GM23338 (cell line): ENCODE results near the gene KIF5A. TPM values are rescaled to one million over a fixed set of nuclear protein-coding genes. Genes with fewer than 3 reads are reported as not detected.
A peak's percentile ranks its signal among the peaks of the same experiment; 100 is the strongest.

Source experiments
- ATAC-seq: fragments of 200-7000 bp; cut with Tn5 transposase; 3 replicates; pipeline ENCODE4 v1.9.1; 2020
- DNase-seq: peaks from one replicate; pipeline ENCODE4 v3.0.0-alpha.2; 2015; ENCODE audit warnings: low spot score
- H2AFZ ChIP-seq: fragments of 200-600 bp; sonication (generic); 2 replicates; pipeline ENCODE4 v1.8.0; 2016; ENCODE audit warnings: antibody characterized with exemption, mild to moderate bottlenecking, moderate library complexity
- H3F3A ChIP-seq: fragments of 200-600 bp; sonication (generic); replicated peaks from 2 replicates; pipeline ENCODE4 v1.8.0; 2017; ENCODE audit warnings: antibody characterized with exemption, mixed run types, low read depth
- H3K27ac ChIP-seq: fragments of 200-600 bp; sonication (generic); 2 replicates; pipeline ENCODE4 v1.6.1; 2016; ENCODE audit warnings: low read depth
- H3K27me3 ChIP-seq: fragments of 200-600 bp; sonication (generic); 2 replicates; pipeline ENCODE4 v1.8.0; 2016; ENCODE audit warnings: mild to moderate bottlenecking, mixed run types, moderate library complexity; ENCODE audit not compliant: insufficient read depth
- H3K36me3 ChIP-seq: fragments of 200-600 bp; sonication (generic); 2 replicates; pipeline ENCODE4 v1.8.0; 2016; ENCODE audit warnings: mild to moderate bottlenecking; ENCODE audit not compliant: insufficient read depth
- H3K4me1 ChIP-seq: fragments of 200-600 bp; sonication (generic); 2 replicates; pipeline ENCODE4 v1.8.0; 2016; ENCODE audit warnings: mild to moderate bottlenecking, moderate library complexity; ENCODE audit not compliant: insufficient read depth
- H3K4me2 ChIP-seq: fragments of 200-600 bp; sonication (generic); 2 replicates; pipeline ENCODE4 v1.7.1; 2017; ENCODE audit warnings: mixed run types
- H3K4me3 ChIP-seq: fragments of 200-600 bp; sonication (generic); 2 replicates; pipeline ENCODE4 v1.6.1; 2016; ENCODE audit warnings: mixed run types
- H3K79me2 ChIP-seq: fragments of 200-600 bp; sonication (generic); replicated peaks from 2 replicates; pipeline ENCODE4 v1.8.0; 2017; ENCODE audit warnings: mild to moderate bottlenecking; ENCODE audit not compliant: insufficient read depth
- H3K9me2 ChIP-seq: fragments of 200-600 bp; sonication (generic); 2 replicates; pipeline ENCODE4 v1.8.0; 2017; ENCODE audit not compliant: insufficient read depth
- H4K20me1 ChIP-seq: fragments of 200-600 bp; sonication (generic); replicated peaks from 2 replicates; pipeline ENCODE4 v1.8.0; 2017; ENCODE audit warnings: mild to moderate bottlenecking; ENCODE audit not compliant: insufficient read depth
- H3K27ac Mint-ChIP-seq: 2 replicates; pipeline ENCODE4 v1.8.0; 2020; ENCODE audit warnings: inconsistent platforms, mild to moderate bottlenecking, moderate library complexity, mixed read lengths
- H3K27me3 Mint-ChIP-seq: 3 replicates; pipeline ENCODE4 v1.8.0; 2022; ENCODE audit warnings: low read depth, mild to moderate bottlenecking, moderate library complexity, mixed read lengths, inconsistent platforms; ENCODE audit not compliant: insufficient read depth, poor library complexity
- H3K36me3 Mint-ChIP-seq: 3 replicates; pipeline ENCODE4 v1.8.0; 2021; ENCODE audit warnings: low read depth, mild to moderate bottlenecking, inconsistent platforms, moderate library complexity, mixed read lengths
- H3K4me1 Mint-ChIP-seq: 3 replicates; pipeline ENCODE4 v1.8.0; 2020; ENCODE audit warnings: mild to moderate bottlenecking, inconsistent platforms, mixed read lengths
- H3K4me3 Mint-ChIP-seq: 3 replicates; pipeline ENCODE4 v1.8.0; 2021; ENCODE audit warnings: moderate library complexity, mild to moderate bottlenecking, inconsistent platforms, mixed read lengths
- H3K9me3 Mint-ChIP-seq: 3 replicates; pipeline ENCODE4 v1.8.0; 2020; ENCODE audit warnings: moderate library complexity, mild to moderate bottlenecking, inconsistent platforms, mixed read lengths
- CREB1 ChIP-seq: fragments of 250-450 bp; sonication (Bioruptor Pico); IDR thresholded peaks from 2 replicates; pipeline ENCODE4 v1.5.0; 2020; ENCODE audit warnings: low read depth, mild to moderate bottlenecking, moderate library complexity
- CTCF ChIP-seq, 2 experiments: fragments of 200-600 bp in 1 of 2; sonication (generic) in 1 of 2; conservative IDR thresholded peaks; 2 replicates each; pipeline versions ENCODE4 v1.5.1 to v1.6.1; 2016 to 2017; ENCODE audit warnings: antibody characterized with exemption in 2 of 2, low read depth in 2 of 2, mild to moderate bottlenecking in 2 of 2, moderate library complexity in 1 of 2
- ETS1 ChIP-seq: IDR thresholded peaks from 2 replicates; pipeline ENCODE4 v1.6.1; 2016; ENCODE audit warnings: antibody characterized with exemption
- EZH2 ChIP-seq: fragments of 200-600 bp; sonication (generic); IDR thresholded peaks from one replicate; pipeline ENCODE4 v1.8.0; 2017; ENCODE audit warnings: antibody characterized with exemption, mild to moderate bottlenecking, low read depth; ENCODE audit not compliant: unreplicated experiment
- EZH2phosphoT487 ChIP-seq: fragments of 200-600 bp; sonication (generic); IDR thresholded peaks from one replicate; pipeline ENCODE4 v1.8.1; 2018; ENCODE audit warnings: antibody characterized with exemption; ENCODE audit not compliant: unreplicated experiment
- JUNB ChIP-seq: IDR thresholded peaks from one replicate; pipeline ENCODE4 v1.6.1; 2016; ENCODE audit warnings: antibody characterized with exemption; ENCODE audit not compliant: unreplicated experiment
- NANOG ChIP-seq: IDR thresholded peaks from 2 replicates; pipeline ENCODE4 v1.6.1; 2016; ENCODE audit warnings: antibody characterized with exemption, borderline replicate concordance
- POLR2AphosphoS5 ChIP-seq: IDR thresholded peaks from 2 replicates; pipeline ENCODE4 v1.6.1; 2016; ENCODE audit warnings: antibody characterized with exemption, low read depth
- REST ChIP-seq: IDR thresholded peaks from one replicate; pipeline ENCODE4 v1.6.1; 2018; ENCODE audit warnings: antibody characterized with exemption; ENCODE audit not compliant: unreplicated experiment
- STAT1 ChIP-seq: IDR thresholded peaks from one replicate; pipeline ENCODE4 v1.6.1; 2016; ENCODE audit warnings: antibody characterized with exemption; ENCODE audit not compliant: unreplicated experiment
- ZNF114 ChIP-seq: fragments of 250-450 bp; sonication (Bioruptor Pico); IDR thresholded peaks from 2 replicates; pipeline ENCODE4 v1.5.0; 2020; ENCODE audit warnings: mild to moderate bottlenecking, moderate library complexity
- ZNF331 ChIP-seq: fragments of 250-450 bp; sonication (Bioruptor Pico); IDR thresholded peaks from 2 replicates; pipeline ENCODE4 v1.5.0; 2020; ENCODE audit warnings: low read depth, mild to moderate bottlenecking, moderate library complexity
- ZNF462 ChIP-seq: fragments of 250-450 bp; sonication (Bioruptor Pico); IDR thresholded peaks from 2 replicates; pipeline ENCODE4 v1.5.0; 2020; ENCODE audit warnings: mild to moderate bottlenecking, moderate library complexity
- polyA plus RNA-seq: library from polyadenylated mRNA; unstranded; fragments of >200 nt; fragmentation: Nextera tagmentation; extraction: Ambion mirVana; gene quantifications from 2 replicates; pipeline ENCODE4 v1.2.1, GENCODE V29; 2016
- total RNA-seq: library from RNA; depleted of rRNA; stranded (reverse); fragments of >200 nt; shearing (Covaris generic); gene quantifications from 2 replicates; pipeline ENCODE4 v1.2.3, GENCODE V29; 2014

Gene KIF5A
- total and polyA plus RNA-seq, 2 experiments from 2014 or later: 11.1 to 21.3 TPM

GRCh38 chr12:57524814-57525614 is 24.8 kb upstream of the KIF5A start:
- Histone ChIP-seq H3K27me3 (no peaks in the 10 kb centered on the region), H4K20me1 (peaks cover 13% of the 10 kb centered on the region), H3F3A (peaks cover 32% of the 10 kb centered on the region), H3K27ac (no peak overlapping the region), H3K36me3 (no peaks in the 10 kb centered on the region; the same call in 1 of the 2 replicates), H3K79me2 (0 out of 2 replicates have a peak, but pooled peaks cover 7% of the 10 kb centered on the region), H3K9me2 (no peaks in the 10 kb centered on the region), H2AFZ (no peak overlapping the region), H3K4me3 (no peak overlapping the region), H3K4me1 (peaks cover 26% of the 10 kb centered on the region), H3K4me2 (no peak overlapping the region)
- Mint-ChIP-seq H3K4me3 (peak overlapping the region; percentile 92; the same call in 1 of the 3 replicates), H3K27ac (0 out of 2 replicates have a peak overlapping the region, but pooled peaks have one; percentile 23), H3K4me1 (peaks cover 44% of the 10 kb centered on the region), H3K9me3 (no peaks in the 10 kb centered on the region; the same call in 2 of the 3 replicates), H3K36me3 (peaks cover 25% of the 10 kb centered on the region), H3K27me3 (peaks cover 44% of the 10 kb centered on the region)
- DNase-seq (no peak), ATAC-seq (no peak)
- TF ChIP-seq ZNF462 (CRISPR knock-in tag) (no peak), CTCF (conservative IDR thresholded peaks at IDR 0.05; ENCODE audit: low read depth in 2 of 2) (no peak), STAT1 (no peak), NANOG (no peak), EZH2phosphoT487 (no peak), JUNB (no peak), ETS1 (no peak), REST (no peak), POLR2AphosphoS5 (no peak), EZH2 (no peak), CREB1 (no peak), ZNF331 (CRISPR knock-in tag) (no peak), ZNF114 (CRISPR knock-in tag) (no peak)
